Right lobe of liver (tissue), 4 donors: ENCODE measurements around the gene AMIGO1.

Experiments
- CTCF ChIP-seq, 4 donors: fragments of 200-600 bp in 3 of 4; fragments of 450-650 bp in 1 of 4; IDR thresholded peaks; one replicate each; pipeline versions ENCODE4 v1.5.1 to v1.8.0; 2016 to 2022; ENCODE audit warnings: antibody characterized with exemption in 4 of 4, mild to moderate bottlenecking in 2 of 4
- POLR2A ChIP-seq: fragments of 450-650 bp; IDR thresholded peaks from one replicate; pipeline ENCODE4 v1.6.1; 2017; ENCODE audit warnings: antibody characterized with exemption, mild to moderate bottlenecking
- donor health status: DM: no; HTN: no; CAD: no.
- donor health status: DM: no; HTN: no; CAD: no.
- donor health status: DM: no; HTN: yes; CAD: no.

GRCh38 chr1:109482791-109483671, 26.5 kb downstream of the AMIGO1 start:
- TF ChIP-seq CTCF (IDR thresholded peaks at IDR 0.05) (no peak), POLR2A (no peak)
